Measurements from ENCODE around the gene ASPG.

Gene ASPG

GRCh38 chr14:104118006-104118844 lies 32.7 kb downstream of the ASPG start:
- in situ Hi-C loops (cut with HindIII; ENCODE audit: low pct_ligation_motif_present, low sequenced_read_pairs) = no loop called here
- TF ChIP-seq CTCF (IDR thresholded peaks at IDR 0.05; ENCODE audit: low read depth, low read length, missing control alignments) = no peak
- peaks cover 29% of the 10 kb centered on the region for H3K27me3 ChIP-seq (replicated peaks)

GRCh38 chr14:104119119-104119487 lies 33.6 kb downstream of the ASPG start:
- in situ Hi-C loops (cut with HindIII; ENCODE audit: low pct_ligation_motif_present, low sequenced_read_pairs) = no loop called here
- Histone ChIP-seq H3K27ac (no peak overlapping the region), H3K27me3 (replicated peaks) (peaks cover 29% of the 10 kb centered on the region)

More at GRCh38 chr14:104118006-104118844, 32.7 kb downstream of the ASPG start:
- H3K4me3 ChIP-seq (ENCODE audit: low read depth, low read length) = no peak overlapping the region
- DNase-seq = no peak
- no peaks in the 10 kb centered on the region for H3K36me3 ChIP-seq (replicated peaks)
- no peak overlapping the region for H3K27ac ChIP-seq

GRCh38 chr14:104119488-104120251 lies 34.2 kb downstream of the ASPG start:
- H3K27ac ChIP-seq = no peak overlapping the region
- peaks cover 29% of the 10 kb centered on the region for H3K27me3 ChIP-seq (replicated peaks)
- H3K4me3 ChIP-seq (ENCODE audit: low read depth, low read length) = no peak overlapping the region
- in situ Hi-C loops (cut with HindIII; ENCODE audit: low pct_ligation_motif_present, low sequenced_read_pairs) = no loop called here
- no peak for TF ChIP-seq CTCF (IDR thresholded peaks at IDR 0.05; ENCODE audit: low read depth, low read length, missing control alignments)
- no peak for DNase-seq
- H3K36me3 ChIP-seq (replicated peaks) = no peaks in the 10 kb centered on the region

More at GRCh38 chr14:104119119-104119487, 33.6 kb downstream of the ASPG start:
- H3K36me3 ChIP-seq (replicated peaks) = no peaks in the 10 kb centered on the region
- no peak overlapping the region for H3K4me3 ChIP-seq (ENCODE audit: low read depth, low read length)
- DNase-seq = no peak
- no peak for TF ChIP-seq CTCF (IDR thresholded peaks at IDR 0.05; ENCODE audit: low read depth, low read length, missing control alignments)

GRCh38 chr14:104120281-104120741 lies 34.8 kb downstream of the ASPG start:
- TF ChIP-seq CTCF (IDR thresholded peaks at IDR 0.05; ENCODE audit: low read depth, low read length, missing control alignments) = no peak
- Histone ChIP-seq H3K27me3 (replicated peaks) (peaks cover 29% of the 10 kb centered on the region), H3K4me3 (ENCODE audit: low read depth, low read length) (no peak overlapping the region), H3K36me3 (replicated peaks) (no peaks in the 10 kb centered on the region), H3K27ac (no peak overlapping the region)
- in situ Hi-C loops (cut with HindIII; ENCODE audit: low pct_ligation_motif_present, low sequenced_read_pairs) = no loop called here
- no peak for DNase-seq

- no peak overlapping the region for H3K4me3 ChIP-seq (ENCODE audit: low read depth, low read length)
- peaks cover 24% of the 10 kb centered on the region for H3K27me3 ChIP-seq (replicated peaks)
- DNase-seq = no peak
- in situ Hi-C loops (cut with HindIII; ENCODE audit: low pct_ligation_motif_present, low sequenced_read_pairs) = no loop called here
- no peaks in the 10 kb centered on the region for H3K36me3 ChIP-seq (replicated peaks)
- H3K27ac ChIP-seq = no peak overlapping the region
- TF ChIP-seq CTCF (IDR thresholded peaks at IDR 0.05; ENCODE audit: low read depth, low read length, missing control alignments) = no peak
These were observed 35.6 kb downstream of the ASPG start for GRCh38 chr14:104121142-104121541.
